Activated CD4-positive, alpha-beta T cell treated with anti-CD3 and anti-CD28 coated beads, Interleukin-2, amount 50 U/mL, for 1 hour (primary cell): Measurements from ENCODE around the gene OLFM4.
"Not testable (repeated sequence)": the region's sequence is repeated elsewhere in the genome, so short reads cannot be mapped to it uniquely, and the experiment has no call there.

Source experiments
- DNase-seq: peaks from one replicate; pipeline ENCODE4 v3.0.0-alpha.2; 2020

The OLFM4 gene, protein sequence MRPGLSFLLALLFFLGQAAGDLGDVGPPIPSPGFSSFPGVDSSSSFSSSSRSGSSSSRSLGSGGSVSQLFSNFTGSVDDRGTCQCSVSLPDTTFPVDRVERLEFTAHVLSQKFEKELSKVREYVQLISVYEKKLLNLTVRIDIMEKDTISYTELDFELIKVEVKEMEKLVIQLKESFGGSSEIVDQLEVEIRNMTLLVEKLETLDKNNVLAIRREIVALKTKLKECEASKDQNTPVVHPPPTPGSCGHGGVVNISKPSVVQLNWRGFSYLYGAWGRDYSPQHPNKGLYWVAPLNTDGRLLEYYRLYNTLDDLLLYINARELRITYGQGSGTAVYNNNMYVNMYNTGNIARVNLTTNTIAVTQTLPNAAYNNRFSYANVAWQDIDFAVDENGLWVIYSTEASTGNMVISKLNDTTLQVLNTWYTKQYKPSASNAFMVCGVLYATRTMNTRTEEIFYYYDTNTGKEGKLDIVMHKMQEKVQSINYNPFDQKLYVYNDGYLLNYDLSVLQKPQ

DNA sequence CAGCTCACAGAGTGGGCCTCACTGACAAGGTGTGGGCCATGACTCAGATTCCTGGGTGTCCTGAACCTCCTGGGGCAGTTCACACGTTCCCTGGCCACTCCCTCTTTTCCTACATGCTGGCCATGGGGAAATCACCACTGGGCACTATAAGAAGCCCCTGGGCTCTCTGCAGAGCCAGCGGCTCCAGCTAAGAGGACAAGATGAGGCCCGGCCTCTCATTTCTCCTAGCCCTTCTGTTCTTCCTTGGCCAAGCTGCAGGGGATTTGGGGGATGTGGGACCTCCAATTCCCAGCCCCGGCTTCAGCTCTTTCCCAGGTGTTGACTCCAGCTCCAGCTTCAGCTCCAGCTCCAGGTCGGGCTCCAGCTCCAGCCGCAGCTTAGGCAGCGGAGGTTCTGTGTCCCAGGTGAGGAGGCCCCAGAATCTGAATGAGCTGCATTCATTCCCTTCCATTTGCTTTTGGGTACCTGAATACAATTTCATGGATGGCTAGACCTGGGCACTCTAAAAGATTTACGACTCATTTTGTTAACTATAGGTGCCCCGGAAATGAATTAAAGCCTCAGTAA lies at the start of gene OLFM4:
Gene OLFM4, plus strand, starts transcription at position 177 of the 567 bp plus-strand sequence. Its CDS starts 24 bp downstream, at position 201.
- no peak for DNase-seq

DNA sequence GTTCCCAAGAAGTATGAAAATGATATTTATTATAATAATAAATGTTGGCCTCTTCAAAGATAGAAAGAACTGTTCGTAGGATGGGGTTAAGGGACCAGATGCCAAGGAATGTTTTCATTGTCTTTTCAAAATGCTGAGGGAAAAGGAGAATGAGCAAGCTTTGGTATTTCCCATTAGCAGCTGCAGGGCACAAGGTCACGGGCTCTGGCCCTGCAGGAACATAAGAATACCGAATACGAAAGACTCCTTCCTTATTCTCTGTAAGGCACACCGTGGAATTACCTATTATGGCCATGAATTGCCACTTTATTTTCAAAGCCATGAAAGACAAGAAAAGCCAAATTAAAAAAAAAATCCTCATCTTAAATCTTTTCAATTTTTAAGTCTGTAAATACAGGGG lies 49.6 kb upstream of the OLFM4 start:
- DNase-seq = no peak

DNA sequence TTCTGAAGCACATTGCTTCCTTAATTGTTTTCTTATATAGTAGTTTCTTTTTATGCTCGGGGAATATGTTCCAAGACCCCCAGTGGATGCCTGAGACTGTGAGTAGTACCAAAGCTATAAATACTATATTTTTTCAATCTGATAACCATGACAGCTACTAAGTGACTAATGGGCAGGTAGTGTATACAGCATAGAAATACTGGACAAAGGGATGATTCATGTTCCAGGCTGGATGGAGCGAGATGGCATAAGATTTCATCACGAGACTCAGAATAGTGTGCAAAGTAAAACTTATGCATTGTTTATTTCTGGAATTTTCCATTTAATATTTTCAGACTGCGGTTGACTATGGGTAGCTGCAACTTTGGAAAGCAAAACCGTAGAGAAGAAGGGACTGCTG lies 47.9 kb upstream of the OLFM4 start:
- DNase-seq = no peak

DNA sequence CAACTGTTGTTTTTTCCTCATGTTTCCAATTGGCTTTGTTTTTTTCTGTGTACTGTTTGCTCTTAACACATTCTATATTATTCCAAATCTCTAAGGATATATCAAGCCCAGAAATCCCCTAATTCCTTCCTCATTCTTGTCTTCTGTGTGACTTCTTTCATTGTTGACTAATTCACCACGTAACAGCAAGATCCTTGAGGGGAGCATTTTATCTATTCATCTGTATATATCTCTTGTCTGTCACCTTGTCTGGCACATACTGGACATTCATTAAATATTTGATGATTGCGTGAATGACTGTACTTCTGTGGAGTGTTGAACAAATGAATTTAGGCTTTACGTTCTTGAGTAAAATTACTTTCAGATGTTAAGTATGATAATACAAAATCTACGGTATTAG lies 44.8 kb upstream of the OLFM4 start:
- no peak for DNase-seq

DNA sequence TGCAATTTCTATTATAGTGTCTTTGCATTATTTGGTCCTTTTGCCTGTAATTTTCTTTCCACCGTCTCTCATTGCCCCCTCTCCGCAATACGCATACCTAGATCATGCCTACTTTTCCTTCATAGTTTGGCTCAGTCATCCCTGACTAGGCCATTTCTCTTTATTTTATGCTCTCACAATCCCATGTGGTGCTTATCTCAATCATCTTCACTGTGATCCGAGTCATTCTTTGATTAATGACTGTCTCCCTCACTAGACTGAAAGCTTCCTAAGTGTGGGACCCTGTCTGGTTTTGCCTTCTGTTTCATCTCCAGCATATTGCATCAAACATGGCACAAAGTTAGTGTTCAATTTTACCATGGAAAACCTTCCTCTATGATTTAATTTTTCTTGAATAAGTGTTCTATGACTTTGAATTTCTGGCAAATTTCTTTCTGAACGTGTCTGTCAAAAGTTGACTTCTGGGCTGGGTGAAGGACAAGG lies 43.7 kb upstream of the OLFM4 start:
- DNase-seq = no peak

DNA sequence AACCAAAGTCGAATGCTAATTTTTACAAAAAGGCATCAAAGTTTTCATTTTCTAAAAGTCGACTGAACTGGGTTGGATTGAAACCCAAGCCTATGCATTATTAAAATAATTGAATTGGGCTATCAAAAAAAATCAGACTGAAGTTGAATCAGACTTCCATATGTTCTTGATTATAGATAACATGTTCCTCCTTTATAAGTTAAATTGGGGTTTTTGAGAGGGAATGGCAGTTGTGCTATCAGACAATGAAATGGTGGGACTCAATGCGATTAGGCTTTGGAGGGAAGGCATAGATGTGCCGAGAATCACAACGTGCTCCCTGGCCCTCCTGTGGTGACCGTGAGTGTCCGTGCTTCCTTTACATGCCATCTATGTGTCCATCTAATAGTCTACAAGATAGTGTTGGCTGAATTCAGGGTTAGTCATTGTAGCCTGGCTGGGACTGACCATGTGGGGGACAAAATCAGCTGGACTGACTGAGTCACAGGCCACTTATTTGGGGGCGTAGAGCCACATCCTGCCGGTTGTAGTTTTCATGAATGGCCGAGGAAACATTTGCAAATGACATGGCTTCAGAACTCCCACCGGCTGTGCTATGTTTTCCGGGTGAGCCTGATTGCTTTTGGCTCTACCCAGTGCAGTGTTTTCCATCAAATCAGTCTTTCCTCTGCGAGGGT lies 37.1 kb upstream of the OLFM4 start:
- DNase-seq = no peak

DNA sequence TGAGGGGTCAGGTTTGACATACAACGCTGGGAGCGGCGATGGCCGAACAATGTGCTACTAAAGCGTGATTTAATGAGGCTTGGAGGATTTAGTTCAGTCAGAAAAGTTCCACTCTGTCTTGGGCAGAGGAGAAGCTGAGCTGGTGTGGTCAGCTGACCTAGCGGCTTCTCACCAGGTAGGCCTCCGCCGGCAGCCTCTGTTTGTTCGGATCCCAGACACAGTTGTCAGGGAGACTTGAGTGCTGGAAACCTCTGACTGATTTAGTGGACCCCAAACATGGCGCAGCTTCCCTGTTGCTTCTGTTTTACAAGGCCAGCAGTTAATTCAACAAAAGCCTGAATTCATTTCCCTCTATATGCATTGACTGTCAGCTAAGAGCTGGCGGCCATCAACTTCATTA lies 36.5 kb upstream of the OLFM4 start:
- no peak for DNase-seq

DNA sequence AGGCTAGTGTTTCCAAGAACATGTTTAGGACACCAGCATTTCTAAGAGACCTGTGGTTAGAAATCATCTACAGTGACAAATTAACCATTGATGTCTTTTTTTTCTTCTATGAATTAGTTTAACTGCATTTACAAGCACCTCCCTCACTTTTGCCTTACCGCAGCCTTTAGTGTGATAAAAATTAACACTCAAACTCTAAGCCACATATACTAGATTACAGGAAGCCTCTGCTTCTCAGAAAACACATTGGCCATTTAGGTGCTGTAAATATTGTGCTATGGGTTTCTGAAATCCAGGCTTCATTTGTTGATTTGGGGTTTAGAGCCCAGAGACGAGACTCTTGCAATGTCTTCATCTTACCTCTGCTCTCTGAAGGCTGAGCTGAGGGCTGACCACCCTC lies 34.6 kb upstream of the OLFM4 start:
- no peak for DNase-seq

DNA sequence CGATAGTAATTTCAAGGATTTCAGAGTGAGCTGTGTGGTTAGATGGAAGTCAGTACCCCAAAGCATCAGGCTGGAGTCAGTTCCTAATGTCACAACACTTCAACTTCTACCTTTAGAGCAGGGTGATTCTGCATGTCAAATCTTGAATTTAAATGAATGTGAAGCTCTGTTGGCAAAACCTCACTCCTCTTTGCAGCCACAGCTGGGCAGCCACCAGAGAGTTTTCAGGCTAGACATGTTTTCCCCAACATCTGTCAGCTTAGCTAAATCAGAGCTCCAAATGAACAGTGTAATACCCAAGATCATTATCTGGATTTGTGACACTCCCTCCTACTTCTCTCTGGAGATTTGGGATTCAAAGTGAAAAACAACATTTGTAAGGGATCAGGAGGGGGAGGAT lies 33.7 kb upstream of the OLFM4 start:
- no peak for DNase-seq

DNA sequence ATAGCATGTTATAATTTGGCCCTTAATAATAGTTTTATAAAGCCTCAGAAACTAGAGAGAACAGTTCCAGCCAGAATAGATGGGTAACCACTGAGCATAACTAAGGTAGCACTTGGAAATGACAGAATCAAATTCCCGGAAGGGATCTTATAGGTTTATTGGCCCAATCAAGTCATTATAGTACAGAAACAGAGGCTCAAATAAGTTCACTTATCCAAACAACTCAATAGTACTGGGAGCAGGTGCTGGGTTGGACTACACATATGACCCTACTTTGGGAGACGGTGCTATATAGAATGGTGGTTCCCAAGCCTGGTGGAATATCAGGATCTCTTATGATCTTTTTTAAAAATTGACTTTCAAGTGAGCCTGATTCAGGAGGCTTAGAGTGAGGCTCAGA lies 32.7 kb upstream of the OLFM4 start:
- no peak for DNase-seq

DNA sequence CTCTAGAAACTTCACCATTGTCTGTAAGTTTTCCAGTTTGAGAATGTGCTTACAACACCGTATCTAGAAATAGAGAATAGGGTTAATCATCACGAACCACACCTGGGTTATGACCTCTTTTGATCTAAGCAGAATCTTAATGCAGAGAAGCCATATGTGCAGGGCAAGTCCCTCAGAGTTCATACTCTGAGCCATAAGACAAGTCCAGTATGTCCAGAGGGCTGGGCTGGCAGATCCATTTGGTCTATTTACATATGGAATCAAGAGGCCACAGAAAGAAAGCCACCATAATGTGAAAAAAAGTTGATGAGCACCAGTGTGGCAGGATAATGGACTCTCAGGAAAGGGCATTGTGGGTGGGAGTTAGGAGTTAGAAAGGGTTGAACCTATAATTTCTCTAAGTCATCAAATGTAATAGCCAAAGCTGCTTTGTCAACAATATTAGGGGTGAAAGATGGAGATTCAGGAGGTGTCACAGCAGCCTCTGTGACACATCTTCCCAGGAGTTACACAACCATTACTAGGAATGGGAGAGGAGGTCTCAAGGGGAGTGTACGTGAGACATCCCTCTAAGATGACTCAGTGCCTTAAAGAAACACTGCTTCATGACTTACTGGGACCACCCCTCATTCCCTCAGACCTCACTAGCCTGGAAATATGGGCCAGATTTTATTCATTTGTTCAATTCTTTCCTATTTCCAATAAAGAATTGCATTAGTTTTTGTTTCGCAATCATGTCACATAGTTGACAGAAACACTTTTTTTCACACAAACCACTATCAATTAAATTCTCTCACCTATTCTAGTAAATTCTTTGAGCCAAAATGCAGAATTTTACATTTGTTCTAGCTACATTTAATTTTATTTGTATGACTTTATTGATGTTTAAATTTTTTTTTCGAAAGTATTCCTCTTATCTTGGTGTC lies 30.4 kb upstream of the OLFM4 start:
- no peak for DNase-seq

DNA sequence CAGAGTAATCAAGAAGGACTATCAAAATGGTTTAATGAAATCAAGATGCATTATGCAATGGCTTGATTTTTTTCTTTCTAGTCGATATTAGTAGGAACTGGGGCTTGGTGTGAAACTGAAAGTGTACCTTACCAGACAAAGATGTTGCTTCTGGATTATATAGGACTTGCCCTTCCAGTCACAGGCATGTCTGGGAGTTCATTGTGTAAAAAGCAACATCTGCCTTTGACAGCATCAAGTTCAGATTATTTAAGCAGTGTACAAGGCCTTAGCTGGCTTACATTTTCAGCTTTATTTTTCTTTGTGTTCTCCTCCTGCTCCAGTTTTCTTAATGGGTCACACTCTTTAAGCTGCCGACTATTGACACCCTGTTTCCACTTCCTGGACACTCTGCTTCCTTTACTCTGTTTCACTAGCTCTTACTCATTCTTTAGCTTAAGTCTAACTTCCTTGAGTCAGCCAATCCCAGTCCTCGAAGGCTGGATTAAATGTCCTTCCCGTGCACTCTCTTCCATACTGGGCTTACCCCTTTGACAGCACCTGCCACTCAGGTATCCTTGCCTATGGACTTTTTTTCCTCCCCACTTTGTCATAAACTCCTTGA lies 29.4 kb upstream of the OLFM4 start:
- DNase-seq = no peak

DNA sequence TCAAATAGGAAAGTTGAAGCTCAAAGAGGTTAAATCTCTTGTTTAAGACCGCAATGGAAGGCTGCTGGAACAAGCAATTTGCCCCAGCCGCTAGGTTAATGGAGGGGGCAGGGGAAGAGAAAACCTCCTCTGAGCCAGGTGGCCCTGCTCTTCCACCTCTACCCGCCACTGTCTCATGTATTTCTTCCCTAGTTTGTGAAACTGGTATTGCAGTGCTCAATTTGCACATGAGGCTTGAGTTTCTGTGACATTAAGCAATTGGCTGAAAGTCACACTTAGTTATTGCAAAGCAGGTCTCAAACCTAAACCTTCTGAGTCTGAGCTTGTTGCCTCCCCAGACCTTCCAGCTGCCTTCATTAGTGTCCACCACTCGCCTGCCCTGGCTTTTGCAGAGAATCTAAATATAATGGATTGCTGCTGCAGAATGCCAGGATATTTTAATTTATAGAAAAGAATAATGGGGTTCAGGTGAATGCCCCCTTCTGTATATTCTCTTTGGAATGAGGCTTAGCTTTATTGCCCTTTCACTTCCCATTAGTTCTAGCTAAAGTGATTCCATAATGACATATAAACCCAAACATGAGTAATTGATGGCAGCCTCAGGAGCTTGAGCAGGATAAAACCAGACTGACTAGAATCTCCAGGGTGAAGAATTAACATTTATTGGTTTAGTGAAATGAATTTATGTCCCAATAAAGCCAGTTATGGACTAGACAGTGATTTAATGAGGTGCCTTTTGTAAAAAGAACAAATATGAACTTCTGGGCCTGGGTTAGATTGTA lies 27.0 kb upstream of the OLFM4 start:
- no peak for DNase-seq

DNA sequence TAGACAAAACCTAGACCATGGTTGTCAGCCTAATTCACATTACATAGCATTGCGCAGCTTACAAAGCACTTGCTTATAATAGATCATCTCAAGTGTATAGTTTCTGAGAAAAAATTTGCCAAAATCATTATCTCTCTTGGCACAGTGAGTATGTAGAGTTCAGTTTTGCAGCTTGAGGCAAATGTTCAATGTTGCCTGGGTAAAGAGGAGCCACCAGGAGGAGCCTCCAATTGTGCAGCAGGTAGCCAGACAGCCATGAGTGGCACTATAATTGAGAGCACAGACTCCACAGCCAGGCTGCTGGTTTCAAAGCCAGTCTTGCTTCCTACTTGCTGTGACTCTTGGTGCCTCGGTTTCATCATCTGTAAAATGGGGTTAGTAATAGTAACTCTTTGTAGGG lies 24.0 kb upstream of the OLFM4 start:
- DNase-seq = no peak

DNA sequence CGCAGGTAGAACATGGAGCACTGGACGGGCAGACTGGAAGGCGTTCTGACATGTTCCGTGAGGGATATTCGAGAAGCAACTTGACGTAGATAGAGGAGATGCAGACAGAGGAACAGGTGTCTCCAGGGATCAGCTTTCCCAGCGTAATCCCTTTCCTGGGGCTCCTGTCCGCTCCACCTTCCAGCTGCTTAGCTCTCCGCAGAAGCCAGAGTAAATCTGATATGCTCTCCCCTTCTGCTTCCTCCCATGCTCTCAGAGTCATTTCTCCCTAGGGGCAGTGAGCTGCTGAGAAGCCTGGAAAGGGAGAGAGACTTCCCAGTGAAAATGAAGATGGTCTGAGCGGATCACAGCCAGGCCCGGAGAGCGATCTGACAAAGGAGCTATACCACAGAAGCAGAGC lies 23.0 kb upstream of the OLFM4 start:
- no peak for DNase-seq

DNA sequence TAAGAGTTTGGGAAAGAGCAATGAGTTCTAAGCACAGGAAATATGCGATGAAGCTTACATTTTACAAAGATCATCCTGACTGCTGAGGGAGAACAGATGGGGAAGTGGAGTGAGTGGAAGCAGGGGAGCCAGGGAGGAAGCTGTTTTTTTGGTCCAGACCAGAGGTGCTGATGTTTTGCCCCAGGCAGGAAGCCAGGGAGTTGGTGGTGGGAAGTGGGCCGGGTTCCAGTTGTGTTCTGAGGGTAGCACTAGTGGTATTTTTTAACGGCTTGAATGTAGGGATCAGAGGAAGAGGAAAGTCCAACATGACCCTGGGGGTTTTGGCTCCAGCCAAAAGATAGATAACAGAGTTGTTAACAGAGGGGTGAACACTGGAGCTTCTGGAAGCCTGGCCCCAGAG lies 20.7 kb upstream of the OLFM4 start:
- DNase-seq = no peak

DNA sequence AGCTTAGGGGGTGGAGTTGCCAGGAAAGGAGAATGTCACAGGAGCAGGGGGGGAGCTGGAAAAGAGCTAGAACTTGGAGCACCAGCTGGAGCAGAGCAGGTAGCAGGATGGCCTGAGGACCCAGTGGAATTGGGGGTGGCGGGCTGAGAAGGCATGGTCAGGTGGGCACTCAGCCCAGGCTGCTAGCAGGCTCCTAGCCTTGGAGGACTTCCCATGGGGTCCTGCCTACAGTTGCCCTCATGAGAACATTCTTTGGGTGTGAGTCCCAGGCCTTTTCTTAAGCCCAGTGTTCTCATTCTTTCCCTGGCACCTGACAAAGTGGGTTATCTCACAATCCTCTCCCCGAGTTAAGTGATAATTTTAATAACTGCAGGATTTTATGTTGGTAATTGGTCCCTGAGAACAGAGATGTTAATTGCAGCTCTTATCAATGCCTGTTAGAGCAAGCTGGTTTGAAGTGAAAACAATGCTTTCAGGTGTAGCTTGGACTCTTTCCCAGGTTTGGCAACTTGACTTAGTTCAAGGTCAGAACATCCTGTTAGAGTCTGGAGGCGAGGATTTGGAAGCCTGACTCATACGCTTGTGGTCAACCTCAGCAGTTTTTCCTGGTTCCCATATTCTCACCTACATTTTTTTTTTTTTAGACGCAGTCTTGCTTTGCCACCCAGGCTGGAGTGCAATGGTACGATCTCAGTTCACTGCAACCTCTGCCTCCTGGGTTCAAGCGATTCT lies 18.1 kb upstream of the OLFM4 start:
- DNase-seq = no peak

DNA sequence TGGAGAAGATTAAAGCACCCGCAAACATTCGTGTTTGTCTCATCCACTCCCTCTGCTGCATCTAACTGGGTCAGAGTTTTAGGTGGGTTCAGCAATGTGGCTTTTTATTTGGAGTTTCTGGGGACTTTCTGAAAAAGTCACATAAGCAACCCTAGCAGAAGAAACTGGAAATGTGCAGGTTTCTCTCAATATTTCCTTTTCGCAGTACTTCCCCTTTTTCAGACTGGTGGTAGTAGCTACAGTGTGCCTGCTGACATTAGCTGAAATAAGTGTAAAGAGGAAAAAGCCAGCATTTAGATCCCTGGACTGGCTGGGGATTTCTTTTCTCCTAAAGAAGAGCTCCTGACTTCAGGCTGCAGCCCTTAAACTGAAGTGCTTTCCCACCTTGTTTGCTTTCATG lies 15.9 kb upstream of the OLFM4 start:
- no peak for DNase-seq

DNA sequence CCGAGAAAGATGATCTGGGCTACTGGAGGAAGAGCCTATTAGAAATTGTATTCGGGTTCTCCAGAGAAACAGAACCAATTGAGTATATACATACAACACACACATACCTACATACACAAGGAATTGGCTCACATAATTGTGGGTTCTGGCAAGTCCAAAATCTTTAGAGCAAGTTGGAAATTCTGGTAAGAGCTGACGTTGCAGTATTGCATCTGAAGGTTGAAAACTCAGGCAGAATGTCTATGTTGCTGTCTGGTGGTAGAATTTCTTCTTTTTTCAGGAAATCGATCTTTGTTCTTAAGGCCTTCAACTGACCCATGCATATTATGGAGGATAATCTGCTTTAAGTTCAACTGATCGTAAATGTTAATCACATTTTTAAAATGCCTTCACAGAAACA lies 15.5 kb upstream of the OLFM4 start:
- DNase-seq = no peak

DNA sequence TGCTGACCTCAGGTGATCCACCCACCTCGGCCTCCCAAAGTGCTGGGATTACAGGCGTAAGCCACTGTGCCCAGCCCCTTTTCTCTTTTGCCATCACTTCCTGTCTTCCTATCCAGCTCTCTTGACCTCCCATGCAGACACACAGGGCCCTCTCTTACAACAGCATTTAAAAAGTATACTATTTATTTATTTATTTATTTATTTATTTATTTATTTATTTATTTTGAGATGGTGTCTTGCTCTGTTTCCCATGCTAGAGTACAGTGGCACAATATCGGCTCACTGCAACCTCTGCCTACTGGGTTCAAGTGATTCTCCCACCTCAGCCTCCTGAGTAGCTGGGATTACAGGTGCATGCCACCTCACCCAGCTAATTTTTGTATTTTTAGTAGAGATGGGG lies 14.6 kb upstream of the OLFM4 start:
- DNase-seq = not testable (repeated sequence)
